ENCODE measurements around the gene SEZ6.

Gene SEZ6

GRCh38 chr17:29002811-29003210 is 3.0 kb downstream of the SEZ6 start:
- no peak for DNase-seq

- no peak for DNase-seq
These were observed 4.9 kb downstream of the SEZ6 start for GRCh38 chr17:29000973-29001372.

GRCh38 chr17:28999206-28999605 is 6.6 kb downstream of the SEZ6 start:
- no peak for DNase-seq

GRCh38 chr17:28997806-28998205 is 8.0 kb downstream of the SEZ6 start:
- no peak for DNase-seq

GRCh38 chr17:28996554-28997096 is 9.2 kb downstream of the SEZ6 start:
- no peak for DNase-seq

- no peak for DNase-seq
These were observed 12.0 kb downstream of the SEZ6 start for GRCh38 chr17:28993645-28994426.

- no peak for DNase-seq
These were observed 12.9 kb downstream of the SEZ6 start for GRCh38 chr17:28992625-28993600.

GRCh38 chr17:28992185-28992584 is 13.6 kb downstream of the SEZ6 start:
- no peak for DNase-seq

GRCh38 chr17:28991779-28992178 is 14.1 kb downstream of the SEZ6 start:
- no peak for DNase-seq

GRCh38 chr17:28989028-28989427 is 16.8 kb downstream of the SEZ6 start:
- DNase-seq: no peak

- no peak for DNase-seq
These were observed 17.4 kb downstream of the SEZ6 start for GRCh38 chr17:28988475-28988874.

GRCh38 chr17:28986714-28987655 is 18.8 kb downstream of the SEZ6 start:
- no peak for DNase-seq

- peak; percentile 69 for DNase-seq
These were observed 19.7 kb downstream of the SEZ6 start for GRCh38 chr17:28985950-28986713.

GRCh38 chr17:28983286-28984230 is 22.3 kb downstream of the SEZ6 start:
- DNase-seq: no peak

GRCh38 chr17:28982131-28982793 is 23.6 kb downstream of the SEZ6 start:
- DNase-seq: no peak

- DNase-seq: no peak
These were observed 27.4 kb downstream of the SEZ6 start for GRCh38 chr17:28978356-28978964.

- no peak for DNase-seq
These were observed 28.0 kb downstream of the SEZ6 start for GRCh38 chr17:28977659-28978355.

GRCh38 chr17:28975646-28976045 is 30.2 kb downstream of the SEZ6 start:
- no peak for DNase-seq

- no peak for DNase-seq
These were observed 30.8 kb downstream of the SEZ6 start for GRCh38 chr17:28975031-28975430.
